Measurements from ENCODE around the gene OPRPN. TPM values are rescaled to one million over a fixed set of nuclear protein-coding genes. Genes with fewer than 3 reads are reported as not detected.

Gene OPRPN
- total RNA-seq (ENCODE audit: low replicate concordance) = not detected in 2 replicates

GRCh38 chr4:70397580-70397979 is at the start of gene OPRPN:
TSS of gene OPRPN (plus strand) at chr4:70397940. CDS start at chr4:70399286, 1,346 bp downstream.
- DNase-seq (ENCODE audit: low spot score) = no peak
- H3K36me3 ChIP-seq = no peaks in the 10 kb centered on the region
- no peak within 1 kb of the TSS for H2AFZ ChIP-seq (replicated peaks)
- Mint-ChIP-seq H3K27me3 (ENCODE audit: insufficient read depth, low read depth) (no peaks in the 10 kb centered on the region), H3K36me3 (no peaks in the 10 kb centered on the region), H3K4me1 (no peaks in the 10 kb centered on the region), H3K4me3 (no peak within 1 kb of the TSS), H3K9me3 (no peaks in the 10 kb centered on the region), H3K27ac (no peak within 1 kb of the TSS)
- H3K27me3 ChIP-seq = no peaks in the 10 kb centered on the region
- H3K27ac ChIP-seq = no peak within 1 kb of the TSS
- peaks cover 5% of the 10 kb centered on the region for H3K4me1 ChIP-seq
- H3K4me3 ChIP-seq = no peak within 1 kb of the TSS
- H3K79me2 ChIP-seq (ENCODE audit: low read depth) = no peaks in the 10 kb centered on the region
- no peaks in the 10 kb centered on the region for H3F3A ChIP-seq (ENCODE audit: low read depth)
- no peak within 1 kb of the TSS for H3K4me2 ChIP-seq
- TF ChIP-seq CTCF (IDR thresholded peaks at IDR 0.05) (no peak), EZH2phosphoT487 (IDR thresholded peaks at IDR 0.05) (no peak), EZH2 (IDR thresholded peaks at IDR 0.05) (no peak)
- no peaks in the 10 kb centered on the region for H4K20me1 ChIP-seq (ENCODE audit: low read depth)
- H3K9ac ChIP-seq = no peak within 1 kb of the TSS
- no peaks in the 10 kb centered on the region for H3K9me3 ChIP-seq (ENCODE audit: low read depth)

- no peak for DNase-seq (ENCODE audit: low spot score)
- H3K36me3 ChIP-seq = no peaks in the 10 kb centered on the region
- H2AFZ ChIP-seq (replicated peaks) = no peak overlapping the region
- Mint-ChIP-seq H3K27ac (no peak overlapping the region), H3K36me3 (no peaks in the 10 kb centered on the region), H3K4me1 (no peaks in the 10 kb centered on the region), H3K27me3 (ENCODE audit: insufficient read depth, low read depth) (peaks cover 2% of the 10 kb centered on the region), H3K4me3 (no peak overlapping the region), H3K9me3 (no peaks in the 10 kb centered on the region)
- TF ChIP-seq EZH2 (IDR thresholded peaks at IDR 0.05) (no peak), EZH2phosphoT487 (IDR thresholded peaks at IDR 0.05) (no peak), CTCF (IDR thresholded peaks at IDR 0.05) (no peak)
- H3K9ac ChIP-seq = no peak overlapping the region
- no peak overlapping the region for H3K27ac ChIP-seq
- no peaks in the 10 kb centered on the region for H3K9me3 ChIP-seq (ENCODE audit: low read depth)
- no peaks in the 10 kb centered on the region for H3K27me3 ChIP-seq
- no peaks in the 10 kb centered on the region for H3K4me1 ChIP-seq
- H3K79me2 ChIP-seq (ENCODE audit: low read depth) = no peaks in the 10 kb centered on the region
- no peaks in the 10 kb centered on the region for H3F3A ChIP-seq (ENCODE audit: low read depth)
- H3K4me3 ChIP-seq = no peak overlapping the region
- H3K4me2 ChIP-seq = no peak overlapping the region
- no peaks in the 10 kb centered on the region for H4K20me1 ChIP-seq (ENCODE audit: low read depth)
Measured at GRCh38 chr4:70356185-70356584, 41.6 kb upstream of the OPRPN start.

- DNase-seq (ENCODE audit: low spot score) = no peak
- Mint-ChIP-seq H3K4me3 (no peak overlapping the region), H3K27me3 (ENCODE audit: insufficient read depth, low read depth) (no peaks in the 10 kb centered on the region), H3K9me3 (no peaks in the 10 kb centered on the region), H3K27ac (no peak overlapping the region), H3K4me1 (no peaks in the 10 kb centered on the region), H3K36me3 (no peaks in the 10 kb centered on the region)
- no peak overlapping the region for H3K27ac ChIP-seq
- H3K4me1 ChIP-seq = no peaks in the 10 kb centered on the region
- no peaks in the 10 kb centered on the region for H3K36me3 ChIP-seq
- H3K4me2 ChIP-seq = no peak overlapping the region
- H3K79me2 ChIP-seq (ENCODE audit: low read depth) = no peaks in the 10 kb centered on the region
- H3K4me3 ChIP-seq = no peak overlapping the region
- no peaks in the 10 kb centered on the region for H4K20me1 ChIP-seq (ENCODE audit: low read depth)
- peak overlapping the region; percentile 23 for H2AFZ ChIP-seq (replicated peaks)
- H3K9ac ChIP-seq = no peak overlapping the region
- H3F3A ChIP-seq (ENCODE audit: low read depth) = no peaks in the 10 kb centered on the region
- TF ChIP-seq EZH2 (IDR thresholded peaks at IDR 0.05) = no peak
- TF ChIP-seq CTCF (IDR thresholded peaks at IDR 0.05) = no peak
- no peak for TF ChIP-seq EZH2phosphoT487 (IDR thresholded peaks at IDR 0.05)
- no peaks in the 10 kb centered on the region for H3K9me3 ChIP-seq (ENCODE audit: low read depth)
- H3K27me3 ChIP-seq = no peaks in the 10 kb centered on the region
Measured at GRCh38 chr4:70359115-70359661, 38.6 kb upstream of the OPRPN start.
